Cardiac septum (tissue), 1 donor: ENCODE measurements around the gene PCCA. TPM values are rescaled to one million over a fixed set of nuclear protein-coding genes. Genes with fewer than 3 reads are reported as not detected.

Source experiments
- DNase-seq: peaks from one replicate; pipeline ENCODE4 v3.0.0-alpha.2; 2020; ENCODE audit warnings: low spot score
- intact Hi-C: fragments of 100-400 bp; cut with DNase I; formaldehyde crosslinking; loops from one replicate; pipeline ENCODE4 v1.14.0; 2022
- total RNA-seq: library from RNA; stranded (reverse); fragmentation: NEBNext Ultra II Directional; extraction: Animal tissue kit (Norgen Biotek cat#: 25700); gene quantifications from one replicate; pipeline ENCODE4 v1.2.1, GENCODE V29; 2021
- donor health status: DM: no; HTN: no; CAD: no.

The PCCA gene
- total RNA-seq, 1 donor from 2014 or later: 51.2 TPM

DNA sequence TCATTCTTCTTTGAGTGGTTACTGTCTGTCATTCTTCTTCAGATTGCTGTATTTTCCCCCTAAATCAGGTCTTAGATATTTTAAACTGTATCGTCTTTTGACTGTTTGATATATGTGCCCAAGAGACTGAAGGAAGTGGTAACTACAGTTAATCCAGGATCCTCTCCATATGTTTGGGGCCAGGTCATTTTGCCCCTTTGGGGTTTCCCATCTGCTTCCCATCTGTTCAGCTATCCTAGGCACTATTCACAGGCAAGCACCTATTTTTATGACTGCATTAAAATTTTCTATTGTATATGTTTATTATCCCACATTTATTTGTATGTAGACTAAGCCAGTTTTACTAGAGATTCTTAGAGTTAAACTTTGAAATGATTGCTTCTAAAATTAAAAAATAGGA is 244.2 kb downstream of the PCCA start:
- DNase-seq: no peak
- intact Hi-C loops: no loop called here

DNA sequence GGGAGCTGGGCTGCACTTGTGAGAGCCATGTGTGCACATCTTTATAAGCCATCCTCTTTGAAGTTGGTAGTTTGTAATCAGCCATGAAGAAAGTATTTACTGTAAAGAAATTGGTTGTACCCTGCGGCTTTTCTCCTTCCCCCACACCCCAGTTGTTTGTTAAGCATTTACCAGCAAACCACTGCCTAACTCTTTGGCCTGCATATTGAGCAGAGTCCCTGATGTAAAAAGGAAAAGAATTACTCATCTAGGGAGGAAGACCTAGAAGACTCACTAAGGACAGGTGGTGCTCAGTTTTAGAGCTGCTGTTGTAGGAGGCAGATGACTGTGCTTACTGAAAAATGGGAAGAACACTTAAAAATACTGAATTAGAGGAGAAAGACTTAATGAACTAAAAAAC is 245.3 kb downstream of the PCCA start:
- intact Hi-C loops: no loop called here

GRCh38 chr13:100336795-100337516 is 248.1 kb downstream of the PCCA start:
- DNase-seq: no peak
- intact Hi-C loops: no loop called here

More for the DNA sequence above, 245.3 kb downstream of the PCCA start:
- no peak for DNase-seq

DNA sequence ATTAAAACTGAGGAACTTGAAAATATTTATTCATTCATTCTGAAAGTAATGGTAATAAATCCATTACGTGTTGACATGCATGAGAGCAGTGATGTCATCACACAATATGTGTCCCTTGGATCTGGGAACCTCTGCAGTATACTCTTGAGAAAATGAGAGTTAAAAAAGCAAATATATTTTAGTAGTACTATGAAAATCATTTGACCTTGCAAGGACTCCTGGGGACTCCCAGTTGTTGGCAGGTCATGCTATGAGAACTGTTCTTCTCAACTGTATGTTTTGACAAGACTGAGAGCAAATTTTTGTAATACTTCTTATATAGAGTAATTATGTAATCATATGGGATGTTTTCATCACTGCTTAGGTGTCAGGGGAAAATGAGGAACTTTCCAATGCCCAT is 249.4 kb downstream of the PCCA start:
- intact Hi-C loops: no loop called here
- DNase-seq: no peak

- intact Hi-C loops: no loop called here
- no peak for DNase-seq
These were observed 250.6 kb downstream of the PCCA start for GRCh38 chr13:100339411-100339940.

- intact Hi-C loops: no loop called here
- no peak for DNase-seq
These were observed 252.0 kb downstream of the PCCA start for GRCh38 chr13:100340865-100341264.

DNA sequence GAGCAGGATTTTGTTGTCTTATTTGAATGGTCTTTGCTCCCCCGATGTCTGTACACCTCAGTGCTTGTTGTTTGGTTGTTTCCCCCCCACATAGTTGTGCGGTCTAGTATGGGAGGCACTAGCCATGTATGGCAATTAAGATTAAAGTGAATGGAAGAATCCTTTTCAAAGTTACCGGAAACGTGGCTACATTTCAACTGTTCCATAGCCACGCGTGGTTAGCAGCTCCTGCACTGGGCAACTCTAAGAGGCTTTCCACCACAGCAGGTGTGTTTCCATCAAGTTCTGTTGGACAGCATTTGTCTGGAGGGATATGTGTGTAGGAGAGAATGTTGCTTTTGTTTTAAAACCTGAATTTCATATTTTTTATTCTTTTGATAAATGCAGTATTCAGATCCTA is 252.4 kb downstream of the PCCA start:
- intact Hi-C loops: no loop called here
- DNase-seq: no peak

- no peak for DNase-seq
- intact Hi-C loops: no loop called here
These were observed 255.7 kb downstream of the PCCA start for GRCh38 chr13:100344544-100344943.

DNA sequence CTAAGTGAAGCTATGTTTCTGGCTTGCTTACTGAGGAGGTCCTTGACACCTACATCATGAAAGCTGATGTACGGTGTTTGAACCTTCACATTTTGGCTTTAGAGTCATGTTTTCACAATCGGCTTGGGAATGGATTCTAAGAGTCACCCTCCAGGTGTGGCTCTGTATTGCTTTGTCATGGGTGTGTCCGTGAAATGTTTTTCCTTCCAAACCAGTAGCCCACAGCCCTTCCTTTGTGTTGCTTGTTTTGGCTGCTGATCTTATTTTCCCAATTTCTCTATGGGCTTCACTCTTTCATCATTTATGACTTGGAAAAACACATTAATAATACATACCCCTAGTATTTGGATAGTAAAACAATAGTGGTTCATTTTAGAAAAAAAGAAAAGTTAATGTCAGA is 259.1 kb downstream of the PCCA start:
- intact Hi-C loops: no loop called here
- DNase-seq: no peak

GRCh38 chr13:100349594-100349993 is 260.7 kb downstream of the PCCA start:
- DNase-seq: no peak
- intact Hi-C loops: no loop called here

DNA sequence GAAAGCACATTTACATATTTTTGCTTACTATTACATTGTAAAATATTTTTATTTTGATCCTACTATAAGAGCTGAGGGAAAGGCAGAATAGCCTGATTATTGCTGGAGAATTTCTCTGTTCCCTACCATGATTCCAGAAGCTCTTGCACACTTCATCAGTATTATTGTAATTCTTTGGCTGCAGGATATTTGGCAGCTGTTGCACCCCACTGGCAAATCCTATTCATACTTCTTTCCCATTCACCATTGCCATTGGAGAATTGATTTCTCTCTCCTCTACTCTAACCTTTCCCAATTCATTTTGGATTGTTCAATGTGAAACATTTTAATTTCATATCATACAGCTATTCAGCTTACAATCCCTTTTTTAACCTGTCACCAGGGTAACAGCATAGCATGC is 261.7 kb downstream of the PCCA start:
- intact Hi-C loops: no loop called here
- no peak for DNase-seq

DNA sequence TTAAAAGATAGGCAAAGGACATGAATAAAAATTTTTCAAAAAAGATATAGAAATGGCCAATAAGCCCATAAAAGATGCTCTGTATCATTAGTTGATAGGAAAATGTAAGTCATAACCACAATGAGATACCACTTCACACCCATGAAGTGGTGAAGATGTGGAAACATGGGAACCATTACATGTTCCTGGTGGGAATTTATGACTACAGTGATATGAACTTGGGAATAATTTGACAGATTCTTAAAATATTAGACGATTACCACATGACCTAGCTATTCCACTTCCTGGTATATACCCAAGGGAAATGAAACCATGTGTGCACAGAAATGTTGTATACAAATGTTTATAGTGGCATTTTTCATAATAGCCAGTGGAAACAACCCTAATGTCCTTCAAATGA is 267.5 kb downstream of the PCCA start:
- DNase-seq: no peak
- intact Hi-C loops: no loop called here

DNA sequence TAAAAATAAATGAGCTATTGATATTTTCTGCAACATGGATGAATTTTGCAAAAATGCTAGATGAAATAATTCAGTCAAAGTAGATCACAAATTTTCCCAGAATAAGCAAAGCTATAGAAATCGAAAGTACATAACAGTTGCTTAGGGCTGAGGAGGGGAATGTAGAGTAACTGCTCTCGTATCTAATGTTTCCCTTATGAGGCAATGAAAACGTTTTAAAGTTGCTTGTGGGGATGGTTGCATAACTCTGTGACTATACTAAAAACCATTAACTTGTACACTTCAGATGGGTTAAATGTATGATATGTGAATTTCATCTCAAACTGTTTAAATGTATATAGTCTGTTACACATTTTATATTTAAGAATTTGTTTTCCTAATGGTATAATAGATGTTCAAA is 268.0 kb downstream of the PCCA start:
- DNase-seq: no peak
- intact Hi-C loops: no loop called here

GRCh38 chr13:100357764-100358163 is 268.9 kb downstream of the PCCA start:
- no peak for DNase-seq
- intact Hi-C loops: no loop called here

DNA sequence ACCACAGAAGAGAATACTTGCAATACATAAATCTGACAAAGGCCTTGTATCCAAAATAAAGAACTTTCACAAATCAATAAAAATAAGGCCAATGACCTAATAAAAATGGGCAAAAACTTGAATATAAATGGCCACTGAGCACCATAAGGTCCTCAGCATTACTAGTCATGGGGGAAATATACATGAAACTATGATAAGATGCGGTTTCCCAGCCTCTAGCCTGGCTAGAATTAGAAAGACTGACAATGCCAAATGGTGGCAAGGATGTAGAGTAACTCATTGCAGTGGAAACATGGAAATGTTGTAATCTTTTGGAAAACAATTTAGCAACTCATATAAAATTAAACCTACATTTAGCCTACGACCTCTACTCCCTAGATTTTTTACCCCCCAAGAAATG is 272.6 kb downstream of the PCCA start:
- no peak for DNase-seq
- intact Hi-C loops: no loop called here

DNA sequence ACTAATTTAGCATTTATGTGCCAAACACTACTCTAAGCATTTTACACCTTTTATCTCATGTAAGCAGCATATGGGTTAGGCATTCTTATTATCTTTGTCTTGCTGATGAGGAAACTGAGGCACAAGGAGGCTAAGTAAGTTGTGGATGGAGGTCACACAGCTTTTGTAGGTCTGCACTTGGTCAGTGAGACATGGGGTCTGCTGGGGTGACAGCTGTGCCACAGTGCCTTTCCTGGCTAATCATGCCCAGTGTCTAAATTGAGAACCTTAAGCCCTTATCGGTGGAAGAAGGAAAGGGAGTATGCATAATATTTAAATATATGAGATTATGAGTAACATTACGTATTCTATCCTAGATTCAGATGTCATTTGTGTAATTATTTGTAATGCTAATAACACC is 273.5 kb downstream of the PCCA start:
- intact Hi-C loops: no loop called here
- DNase-seq: no peak

GRCh38 chr13:100362781-100363180 is 273.9 kb downstream of the PCCA start:
- intact Hi-C loops: no loop called here
- DNase-seq: no peak

- DNase-seq: no peak
- intact Hi-C loops: no loop called here
These were observed 274.4 kb downstream of the PCCA start for GRCh38 chr13:100363285-100363711.

- intact Hi-C loops: no loop called here
- no peak for DNase-seq
These were observed 275.0 kb downstream of the PCCA start for GRCh38 chr13:100363874-100364273.

DNA sequence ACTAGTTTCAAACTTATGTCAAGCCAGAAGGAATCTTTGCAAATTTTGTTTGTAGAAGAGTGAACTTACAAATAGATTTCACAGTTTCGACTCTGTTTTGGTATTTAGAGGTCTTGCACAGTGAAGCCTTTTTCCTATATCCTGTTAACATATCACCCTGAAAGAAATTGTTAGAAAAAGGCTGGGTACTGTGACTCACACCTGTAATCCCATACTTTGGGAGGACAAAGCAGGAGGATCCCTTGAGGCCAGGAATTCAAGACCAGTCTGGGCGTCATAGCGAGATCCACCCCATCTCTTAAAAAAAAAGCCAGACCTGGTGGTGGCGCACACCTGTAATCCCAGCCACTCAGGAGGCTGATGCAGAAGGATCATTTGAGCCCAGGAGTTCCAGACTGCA is 275.7 kb downstream of the PCCA start:
- DNase-seq: no peak
- intact Hi-C loops: no loop called here

DNA sequence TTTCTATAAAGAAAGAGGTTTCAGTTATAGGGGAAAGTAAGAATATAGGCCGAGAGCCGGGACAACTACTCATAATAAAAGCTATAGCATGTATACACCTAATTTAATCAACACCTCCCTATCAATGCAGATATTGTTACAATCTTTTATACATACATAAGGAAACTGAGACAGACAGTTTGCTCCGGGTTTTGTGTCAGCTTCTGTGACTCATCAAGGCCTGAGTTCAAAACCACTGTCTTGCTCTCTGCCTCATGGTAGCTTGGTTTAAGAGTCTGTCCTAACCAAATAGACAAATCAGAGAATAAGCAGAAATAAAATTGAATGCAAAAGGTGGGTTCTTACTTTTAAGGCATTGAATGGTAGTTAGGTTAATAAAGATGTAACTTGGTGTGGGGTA is 276.8 kb downstream of the PCCA start:
- intact Hi-C loops: no loop called here
- no peak for DNase-seq

DNA sequence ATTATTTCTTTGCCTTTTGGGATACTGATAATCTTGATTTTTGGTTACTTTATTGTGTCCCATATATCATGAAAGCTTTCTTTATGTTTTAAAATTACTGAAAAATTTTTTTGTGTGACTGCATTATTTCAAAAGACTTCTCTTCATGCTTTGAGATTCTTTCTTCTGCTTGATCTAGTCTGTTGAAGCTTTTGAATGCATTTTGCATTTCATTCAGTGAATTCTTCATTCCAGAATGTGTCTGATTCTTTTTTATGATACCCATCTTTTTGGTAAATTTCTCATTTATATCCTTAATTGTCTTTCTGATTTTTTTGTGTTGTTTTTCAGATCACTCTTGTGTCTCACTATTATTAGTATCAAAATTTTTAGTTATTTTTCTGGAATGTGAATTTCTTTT is 289.6 kb downstream of the PCCA start:
- intact Hi-C loops: no loop called here
- no peak for DNase-seq
